HG03139 (cell line): Measurements from ENCODE around the gene UBE2Q2.

Experiments
- ATAC-seq: cut with Tn5 transposase; IDR thresholded peaks from one replicate; pipeline ENCODE4 v1.9.1; 2021; ENCODE audit not compliant: unreplicated experiment

The UBE2Q2 gene

DNA sequence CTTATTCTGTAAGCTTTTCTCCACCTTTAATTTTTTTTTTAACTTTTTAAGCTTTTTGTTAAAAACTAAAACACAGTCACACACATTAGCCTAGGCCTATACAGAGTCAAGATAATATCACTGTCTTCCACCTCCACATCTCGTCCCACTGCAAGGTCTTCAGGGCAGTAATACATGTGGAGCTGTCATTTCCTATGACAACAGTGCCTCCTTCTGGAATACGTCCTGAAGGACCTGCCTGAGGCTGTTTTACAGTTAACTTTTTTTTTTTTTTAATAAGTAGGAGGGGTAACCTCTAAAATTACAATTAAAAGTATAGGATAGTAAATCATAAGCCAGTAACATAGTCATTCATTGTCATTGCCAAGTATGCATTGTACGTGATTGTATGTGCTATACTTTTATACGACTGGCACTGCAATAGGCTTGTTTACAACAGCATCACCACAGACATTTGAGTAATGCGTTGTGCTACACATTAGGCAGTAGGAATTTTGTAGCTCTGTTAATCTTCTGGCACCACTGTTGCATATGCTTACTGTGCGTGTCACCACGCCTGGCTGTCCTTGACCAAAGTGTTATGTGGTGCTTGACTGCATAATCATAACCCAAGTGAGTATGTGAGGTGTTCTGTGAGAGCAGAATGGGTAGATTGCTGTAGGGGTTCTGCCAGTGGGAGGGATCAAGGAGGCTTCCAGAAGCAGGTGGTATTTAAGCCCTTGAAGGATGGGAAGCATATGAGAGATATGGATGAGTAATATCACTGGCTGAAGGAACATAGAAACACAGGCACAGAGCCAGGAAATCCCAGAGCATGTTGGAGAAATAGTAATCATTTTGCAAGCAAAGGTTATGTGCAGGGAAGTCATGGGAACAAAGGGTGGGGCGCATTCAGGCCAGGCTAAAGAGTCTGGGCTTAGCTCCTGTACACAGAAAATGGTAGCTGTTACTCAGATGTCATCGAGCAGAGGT is 78.8 kb downstream of the UBE2Q2 start:
- ATAC-seq: no peak

DNA sequence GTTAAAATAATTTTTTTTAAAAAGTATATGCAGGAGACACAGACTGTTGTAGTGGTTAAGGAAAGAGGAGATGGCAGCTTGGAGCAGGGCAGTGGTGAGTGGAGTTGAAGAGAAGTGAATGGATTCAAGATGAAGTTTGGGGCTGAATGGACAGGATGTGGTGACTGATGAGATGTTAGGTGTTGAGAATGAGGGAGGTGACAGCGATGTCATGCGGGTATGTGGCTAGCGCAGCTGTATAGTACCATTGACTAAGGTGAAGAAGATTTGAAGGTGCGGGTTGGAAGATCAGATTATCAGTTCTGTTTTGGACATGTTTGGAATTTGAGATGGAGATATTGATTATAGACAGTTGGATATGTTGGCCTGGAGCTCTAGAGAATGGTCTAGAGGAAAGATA is 80.5 kb downstream of the UBE2Q2 start:
- no peak for ATAC-seq

DNA sequence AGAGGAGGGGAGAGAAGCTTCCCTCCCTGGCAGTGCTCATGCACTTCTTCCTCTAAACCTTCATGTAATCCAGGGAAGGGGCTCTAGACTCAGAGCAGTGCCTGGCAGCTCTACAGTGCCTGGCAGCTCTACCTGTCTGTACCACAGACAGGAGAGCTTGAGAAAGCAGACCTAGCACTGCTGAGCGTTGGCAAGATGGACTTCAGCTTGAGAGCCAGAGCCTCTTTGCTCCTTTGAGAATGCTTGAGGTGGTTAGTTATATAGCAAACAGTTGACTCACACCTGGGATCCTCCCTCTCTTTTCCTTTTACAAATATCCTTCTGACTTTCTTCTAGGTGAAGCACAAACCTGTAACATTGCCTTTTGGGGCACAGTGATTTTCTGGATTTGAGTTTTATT is 81.3 kb downstream of the UBE2Q2 start:
- no peak for ATAC-seq

DNA sequence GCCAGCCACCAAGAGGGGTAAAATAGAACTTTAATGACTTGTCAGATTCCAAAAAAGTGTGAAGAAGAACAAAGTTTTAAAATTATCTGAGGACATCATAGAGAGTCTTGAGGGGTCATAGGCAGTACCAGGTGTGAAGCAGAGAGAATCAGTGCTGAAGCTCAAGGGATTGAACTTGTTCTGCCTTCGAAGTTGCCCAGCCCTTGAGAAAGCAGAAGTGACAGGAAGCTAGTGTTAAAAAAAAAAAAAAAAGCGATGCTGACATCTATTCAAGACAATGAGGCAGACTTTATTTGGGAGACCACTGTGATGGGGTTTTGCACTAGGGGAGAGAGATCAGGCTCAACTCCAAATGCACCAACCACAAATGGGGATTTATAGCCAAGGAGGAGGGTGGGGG is 82.2 kb downstream of the UBE2Q2 start:
- ATAC-seq: no peak

DNA sequence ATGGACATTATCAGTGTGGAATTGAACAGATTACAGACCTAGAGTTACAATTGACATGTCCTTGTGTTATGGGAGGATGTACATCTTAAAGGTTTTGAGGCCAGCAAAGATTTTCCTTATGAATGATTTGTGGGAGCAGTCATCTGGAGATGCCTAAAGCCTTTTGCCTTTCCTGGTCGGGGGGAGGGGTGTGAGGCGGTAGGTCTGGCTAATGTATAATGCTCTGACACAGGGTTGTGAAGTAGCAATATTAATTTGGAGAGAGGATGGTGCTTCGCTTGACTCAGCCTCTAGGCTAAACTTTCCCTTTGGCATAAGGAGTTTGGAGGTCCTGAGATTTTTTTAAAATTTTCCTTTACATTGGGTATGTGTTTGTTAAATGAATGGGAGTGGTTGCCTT is 83.7 kb downstream of the UBE2Q2 start:
- no peak for ATAC-seq

DNA sequence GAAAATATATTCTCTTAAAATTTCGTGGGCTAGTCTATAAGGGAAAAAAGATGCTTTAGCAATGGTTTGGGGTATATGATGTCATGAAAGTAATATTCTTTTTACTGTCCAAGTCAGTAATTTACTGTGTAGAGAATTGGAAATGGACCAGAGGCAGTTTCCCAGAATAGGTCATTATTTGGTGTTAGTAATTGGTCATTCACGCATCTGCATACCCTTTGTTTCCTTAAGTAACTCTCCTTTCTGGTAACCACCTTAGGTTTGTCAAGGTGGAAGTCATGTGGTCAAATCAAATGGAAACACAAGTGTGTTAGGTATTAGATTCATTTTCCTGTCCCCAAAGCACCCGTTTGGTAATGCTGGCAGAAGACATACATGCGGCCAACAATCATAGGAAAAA is 84.4 kb downstream of the UBE2Q2 start:
- no peak for ATAC-seq

DNA sequence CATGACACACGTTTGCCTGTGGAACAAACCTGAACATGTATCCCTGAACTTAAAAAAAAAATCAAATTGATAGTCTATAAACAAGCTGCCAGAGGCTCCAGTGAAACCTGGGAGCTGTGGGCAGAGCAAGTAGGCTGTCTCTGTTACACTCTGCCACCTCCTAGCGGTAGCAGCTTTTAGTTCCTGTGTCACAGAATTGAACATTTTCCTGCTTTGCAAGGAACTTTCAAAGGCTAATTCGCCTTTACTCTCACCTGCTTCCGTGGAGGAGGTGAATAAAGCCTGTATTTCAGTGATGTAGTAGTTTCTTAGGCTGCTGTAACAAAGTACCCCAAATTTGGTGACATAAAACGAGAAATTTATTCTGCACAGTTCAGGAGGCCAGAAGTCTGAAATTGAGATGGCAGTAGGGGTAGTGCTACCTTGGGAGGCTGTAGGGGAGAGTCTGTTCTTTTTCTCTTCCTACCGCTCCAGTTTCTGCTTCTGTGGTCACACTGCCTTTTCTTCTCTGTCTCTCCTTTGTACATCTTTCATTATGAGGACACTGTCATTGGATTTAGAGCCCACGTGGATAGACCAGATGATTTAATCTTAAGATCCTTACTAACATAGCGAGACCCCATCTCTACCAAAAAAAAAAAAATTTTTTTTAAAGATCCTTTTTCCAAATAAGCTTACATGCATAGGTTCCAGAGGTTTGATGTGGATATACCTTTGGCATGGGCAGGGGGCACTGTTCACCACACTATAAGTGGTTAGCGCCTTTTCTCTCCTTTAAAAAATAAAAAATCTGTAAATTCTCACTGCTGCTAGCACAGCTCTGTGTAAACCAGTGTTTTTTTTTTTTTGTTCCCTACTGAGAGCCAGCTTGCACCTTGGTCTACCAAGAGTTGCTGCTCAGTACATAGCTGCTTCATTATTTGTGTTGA is 85.7 kb downstream of the UBE2Q2 start:
- no peak for ATAC-seq

DNA sequence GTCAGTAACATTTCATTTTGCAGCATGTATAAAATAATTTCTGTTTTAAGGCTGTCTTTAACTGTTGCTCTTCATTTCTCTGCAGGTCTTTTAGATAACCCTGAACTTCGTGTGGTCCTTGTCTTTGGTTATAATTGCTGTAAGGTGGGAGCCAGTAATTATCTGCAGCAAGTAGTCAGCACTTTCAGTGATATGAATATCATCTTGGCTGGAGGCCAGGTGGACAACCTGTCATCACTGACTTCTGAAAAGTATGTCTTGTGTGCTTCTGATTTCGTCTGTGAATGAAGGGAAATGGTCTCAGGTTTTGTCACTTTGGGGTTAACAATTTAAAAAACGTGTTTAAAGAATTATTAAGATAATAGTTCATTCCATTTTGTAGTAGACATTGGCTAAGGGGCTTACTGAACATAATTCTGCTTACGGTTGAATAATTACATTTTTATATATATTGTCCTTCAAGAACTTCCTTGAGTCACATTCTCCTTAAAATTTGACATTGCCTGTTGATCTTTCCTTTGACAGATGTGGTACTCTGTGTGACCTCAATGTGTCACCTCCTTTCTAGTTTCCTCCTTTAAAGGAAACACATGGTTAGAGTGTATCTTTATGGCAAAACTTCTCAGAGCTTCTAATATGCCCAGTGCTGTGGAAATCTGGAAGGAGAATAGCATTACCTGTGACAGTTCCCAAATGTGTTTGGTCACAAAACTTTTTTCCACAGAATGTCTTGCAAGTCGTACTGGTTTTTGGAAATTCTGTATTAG is 86.7 kb downstream of the UBE2Q2 start:
- no peak for ATAC-seq

DNA sequence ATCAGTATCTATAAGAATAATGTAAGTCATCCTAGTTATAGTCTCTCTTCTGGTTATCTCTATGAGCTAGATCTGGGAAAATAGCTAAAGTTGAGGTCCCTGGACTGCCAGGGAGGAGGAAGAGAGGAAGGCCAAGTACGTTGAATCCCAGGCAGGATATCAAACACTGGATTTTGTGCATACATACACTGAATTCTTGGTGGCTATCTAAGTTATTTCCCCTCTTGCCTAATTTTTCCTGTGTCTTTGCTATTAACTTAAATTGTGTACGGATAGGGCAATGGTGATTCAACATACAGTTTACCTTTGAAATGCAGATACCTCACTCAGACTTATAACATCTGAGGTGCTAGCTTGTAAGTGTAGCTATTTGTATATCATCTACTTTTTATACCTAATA is 87.6 kb downstream of the UBE2Q2 start:
- ATAC-seq: no peak

DNA sequence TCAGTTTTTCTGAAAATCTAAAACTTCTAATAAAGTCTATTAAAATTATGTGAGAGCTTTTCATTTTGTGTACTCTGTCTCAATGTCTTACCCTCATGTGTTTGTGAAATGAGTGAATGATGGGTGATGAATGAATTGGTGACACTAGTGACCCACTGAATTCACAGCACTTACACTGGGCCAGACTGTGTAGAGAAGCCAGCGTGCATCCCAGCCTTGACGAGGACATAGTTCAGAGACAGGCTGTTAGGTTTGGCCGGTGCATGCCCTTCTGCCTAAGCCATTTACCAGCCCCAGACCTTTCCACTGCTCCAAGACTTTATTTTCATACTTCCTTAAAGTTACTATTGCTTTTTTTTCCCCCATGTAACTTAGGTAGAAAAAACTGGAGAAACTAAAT is 99.2 kb downstream of the UBE2Q2 start:
- ATAC-seq: no peak

DNA sequence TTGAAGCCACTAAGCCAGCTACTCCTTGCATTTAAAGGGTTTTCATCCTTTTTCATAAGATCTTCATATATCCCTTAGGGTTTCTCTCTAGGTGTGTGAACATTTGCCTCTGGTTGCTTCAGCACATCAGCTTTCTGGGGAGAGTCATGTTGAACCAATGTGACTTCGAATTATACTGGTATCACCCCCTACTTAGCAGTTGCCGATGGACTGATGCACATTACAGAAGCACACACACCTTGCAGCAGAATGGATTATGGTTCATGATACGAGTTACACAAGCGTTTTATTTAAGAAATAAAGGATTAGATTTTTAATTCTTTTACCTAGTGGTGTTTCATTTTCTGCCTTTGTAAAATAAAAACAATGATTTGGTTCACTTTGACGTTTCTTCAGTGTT is 100.0 kb downstream of the UBE2Q2 start:
- ATAC-seq: no peak

DNA sequence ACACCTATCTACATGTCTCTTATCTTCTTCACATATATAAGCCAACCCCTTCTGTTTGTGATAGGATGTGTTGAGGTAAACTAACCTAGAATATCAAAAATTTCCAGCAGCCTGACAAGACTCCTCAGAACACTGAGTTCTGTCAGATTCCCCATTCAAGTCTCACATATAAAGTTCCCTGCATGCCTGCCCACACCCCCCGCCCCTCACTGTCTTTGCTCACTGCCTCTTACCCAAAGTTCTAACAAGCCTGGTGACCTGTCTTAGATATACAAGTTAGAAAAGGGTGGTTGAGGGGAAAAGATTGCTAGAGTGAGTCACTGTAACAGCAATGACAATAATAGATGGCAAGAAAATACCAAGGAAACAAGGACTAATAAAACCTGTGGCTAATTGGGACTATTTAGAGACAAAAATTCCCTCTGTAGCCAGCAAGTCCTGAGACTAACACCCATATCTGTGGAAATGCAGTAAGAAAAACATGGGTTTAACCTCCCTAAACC is 100.5 kb downstream of the UBE2Q2 start:
- no peak for ATAC-seq

DNA sequence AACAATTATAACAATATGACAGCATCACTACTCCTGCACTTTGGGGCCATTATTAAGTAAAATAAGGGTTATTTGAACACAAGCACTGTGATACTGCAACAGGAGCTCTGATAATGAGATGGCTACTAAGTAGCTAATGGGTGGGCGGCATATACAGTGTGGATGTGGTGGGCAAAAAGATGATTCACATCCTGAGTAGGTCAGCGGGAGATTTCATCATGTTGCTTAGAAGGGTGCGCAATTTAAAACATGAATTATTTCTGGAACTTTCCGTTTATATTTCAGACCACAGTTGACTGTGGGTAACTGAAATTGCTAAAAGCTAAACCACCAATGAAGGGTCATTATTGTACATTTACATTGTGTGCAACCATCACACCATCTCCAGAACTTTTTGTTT is 102.7 kb downstream of the UBE2Q2 start:
- no peak for ATAC-seq

DNA sequence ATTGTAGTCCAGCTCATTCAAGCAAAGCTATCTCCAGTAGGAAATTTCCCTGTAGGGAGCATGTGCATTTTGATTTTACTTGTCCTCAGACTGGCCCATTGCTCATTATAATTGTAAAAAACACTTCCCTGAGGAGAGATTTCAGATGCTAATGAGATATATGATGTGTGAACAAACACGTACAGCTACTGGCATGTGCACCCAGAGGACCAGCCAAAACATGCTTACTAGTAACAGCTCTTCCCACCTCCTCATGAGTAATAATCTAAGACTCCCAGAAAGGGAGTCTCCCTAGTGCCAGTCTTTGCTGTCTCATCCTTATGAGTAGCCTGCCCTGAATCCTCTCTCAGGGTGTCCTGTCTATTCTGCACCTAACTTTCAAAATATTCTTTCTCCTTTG is 103.8 kb downstream of the UBE2Q2 start:
- no peak for ATAC-seq

DNA sequence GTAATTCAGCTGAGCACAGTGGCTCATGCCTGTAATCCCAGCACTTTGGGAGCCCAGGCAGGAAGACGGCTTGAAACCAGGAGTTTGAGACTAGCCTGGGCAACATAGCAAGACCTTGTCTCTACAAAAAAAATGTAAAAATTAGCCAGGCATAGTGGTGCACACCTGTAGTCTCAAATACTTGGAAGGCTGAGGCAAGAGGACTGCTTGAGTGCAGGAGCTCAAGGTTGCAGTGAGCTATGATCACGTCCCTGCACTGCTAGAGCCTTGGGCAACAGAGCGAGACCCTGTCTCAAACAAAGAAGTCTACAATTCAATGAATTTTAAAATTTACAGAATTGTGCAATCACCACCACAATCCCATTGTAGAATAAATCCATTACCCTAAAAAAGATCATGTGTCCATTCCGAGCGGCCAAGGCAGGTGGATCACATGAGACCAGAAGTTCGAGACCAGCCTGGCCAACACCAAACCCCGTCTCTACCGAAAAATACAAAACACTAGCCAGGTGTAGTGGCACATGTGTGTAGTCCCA is 105.6 kb downstream of the UBE2Q2 start:
- ATAC-seq: no peak
